H7 (cell line): Measurements from ENCODE around the gene CXADR. TPM values are rescaled to one million over a fixed set of nuclear protein-coding genes. Genes with fewer than 3 reads are reported as not detected.
"Not testable (repeated sequence)": the region's sequence is repeated elsewhere in the genome, so short reads cannot be mapped to it uniquely, and the experiment has no call there.

Experiments
- DNase-seq: peaks from one replicate; pipeline ENCODE4 v3.0.0; 2012
- H3K27me3 ChIP-seq: 2 replicates; pipeline ENCODE4 v1.6.0; 2011; ENCODE audit warnings: mild to moderate bottlenecking, low read length; ENCODE audit not compliant: control insufficient read depth, insufficient read depth
- H3K36me3 ChIP-seq: replicated peaks from 2 replicates; pipeline ENCODE4 v1.5.1; 2011; ENCODE audit warnings: low read length; ENCODE audit not compliant: control insufficient read depth, insufficient read depth
- H3K4me3 ChIP-seq: 2 replicates; pipeline ENCODE4 v1.5.1; 2011; ENCODE audit warnings: low read depth, mild to moderate bottlenecking, control low read depth, low read length, moderate library complexity; ENCODE audit not compliant: insufficient read depth
- total RNA-seq: library from RNA; depleted of rRNA; stranded (reverse); fragments of >200 nt; shearing (Covaris generic); gene quantifications from 2 replicates; pipeline ENCODE4 v1.2.3, GENCODE V29; 2014

Gene CXADR
- total RNA-seq, 1 experiment from 2014 or later, result 96.2 TPM

DNA sequence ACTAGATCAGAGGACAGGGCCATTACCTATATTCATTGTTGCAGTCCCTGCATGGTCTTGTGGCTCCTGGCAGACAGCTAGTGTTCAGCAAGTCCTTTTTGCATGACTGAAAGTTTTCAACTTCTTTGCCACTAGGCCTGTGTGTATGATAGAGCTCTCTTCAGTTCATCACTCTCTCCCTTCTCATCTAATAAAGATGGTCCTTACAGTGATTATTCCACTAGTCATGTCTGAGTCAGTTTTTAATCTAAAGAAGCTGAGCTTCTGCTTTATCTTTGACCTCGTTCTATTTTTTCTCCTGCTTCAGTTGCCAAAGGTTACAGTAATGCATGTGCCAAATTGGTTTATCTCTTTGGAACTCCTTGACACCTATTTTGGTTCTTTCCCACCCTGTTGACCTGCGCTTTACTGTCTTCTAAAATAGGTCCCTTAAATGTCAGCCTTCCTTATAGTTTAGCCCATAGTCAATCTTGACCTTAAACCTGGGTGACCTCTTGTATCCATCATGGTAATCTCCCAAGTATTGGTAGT lies 6.4 kb downstream of the CXADR start:
- no peak overlapping the region for H3K4me3 ChIP-seq
- peaks cover 5% of the 10 kb centered on the region for H3K36me3 ChIP-seq
- no peak for DNase-seq

DNA sequence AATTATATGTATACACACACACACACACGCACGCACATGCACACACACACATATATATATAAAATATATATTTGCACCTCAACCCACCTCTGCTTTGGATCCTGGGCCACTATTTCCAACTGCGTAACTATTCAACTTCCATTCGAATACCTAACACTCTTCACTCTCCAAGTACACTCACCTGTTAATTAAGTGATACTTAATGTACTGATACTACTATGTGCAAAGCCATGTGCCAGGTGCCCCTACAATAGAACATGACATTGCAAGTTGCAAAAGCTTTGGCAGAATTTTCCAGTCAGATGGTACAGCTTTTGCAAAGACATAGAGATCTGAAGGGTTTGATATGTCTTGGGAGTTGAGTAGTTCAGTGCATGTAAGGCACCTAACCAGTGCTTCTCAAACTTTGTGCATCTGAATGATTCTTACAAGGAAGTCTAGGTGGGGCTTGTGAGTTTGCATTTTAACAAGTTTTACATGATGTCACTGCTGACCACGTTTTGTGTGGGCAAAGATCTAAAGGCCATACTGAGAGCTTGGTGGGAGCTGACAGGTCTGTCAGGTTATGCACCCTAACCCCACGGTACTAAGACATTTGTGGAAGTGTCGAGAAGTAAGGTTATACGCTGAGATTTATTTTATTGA lies 7.2 kb downstream of the CXADR start:
- no peak overlapping the region for H3K4me3 ChIP-seq
- no peaks in the 10 kb centered on the region for H3K27me3 ChIP-seq
- no peak for DNase-seq
- peaks cover 5% of the 10 kb centered on the region for H3K36me3 ChIP-seq

More for the DNA sequence above, 6.4 kb downstream of the CXADR start:
- no peaks in the 10 kb centered on the region for H3K27me3 ChIP-seq

DNA sequence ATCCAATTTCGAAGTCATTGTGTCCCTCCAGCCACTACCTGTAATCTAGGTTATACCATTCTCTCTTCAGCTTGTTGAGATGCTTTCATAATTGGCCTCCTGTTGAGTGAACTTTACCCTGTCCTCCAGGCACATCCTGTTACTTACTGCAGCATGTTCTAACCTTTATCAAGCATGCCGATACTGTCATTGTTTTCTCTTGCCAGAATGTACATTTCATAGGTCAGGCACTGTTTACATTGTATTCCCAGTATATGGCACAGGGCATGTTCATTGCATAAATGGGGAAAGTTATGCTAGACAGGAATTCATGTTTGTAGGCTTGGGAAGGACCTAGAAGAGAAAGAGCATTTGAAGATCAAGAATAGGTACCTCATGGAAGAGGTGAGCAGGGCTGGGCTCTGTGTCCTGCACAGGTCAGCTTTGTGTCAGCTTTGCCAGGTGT lies 10.2 kb downstream of the CXADR start:
- Histone ChIP-seq H3K27me3 (no peaks in the 10 kb centered on the region), H3K36me3 (peaks cover 5% of the 10 kb centered on the region), H3K4me3 (no peak overlapping the region)
- DNase-seq, result no peak

DNA sequence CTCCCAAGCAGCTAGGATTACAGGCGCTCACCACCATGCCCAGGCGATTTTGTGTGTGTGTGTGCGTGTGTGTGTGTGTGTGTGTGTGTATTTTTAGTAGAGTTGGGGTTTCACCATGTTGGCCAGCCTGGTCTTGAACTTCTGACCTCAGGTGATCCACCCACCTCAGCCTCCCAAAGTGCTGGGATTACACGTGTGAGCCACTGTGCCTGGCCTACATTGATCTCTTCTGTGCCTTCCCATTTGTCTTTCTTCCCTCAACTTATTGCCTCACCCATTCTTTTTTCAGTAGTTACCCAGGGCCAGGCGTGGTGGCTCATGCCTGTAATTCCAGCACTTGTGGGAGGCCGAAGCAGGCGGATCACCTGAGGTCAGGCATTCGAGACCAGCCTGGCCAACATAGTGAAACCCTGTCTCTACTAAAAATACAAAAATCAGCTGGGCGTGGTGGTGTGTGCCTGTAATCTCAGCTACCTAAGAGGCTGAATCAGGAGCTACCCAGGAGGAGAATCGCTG lies 11.2 kb downstream of the CXADR start:
- not testable (repeated sequence) for H3K27me3 ChIP-seq, H3K4me3 ChIP-seq, DNase-seq, H3K36me3 ChIP-seq

DNA sequence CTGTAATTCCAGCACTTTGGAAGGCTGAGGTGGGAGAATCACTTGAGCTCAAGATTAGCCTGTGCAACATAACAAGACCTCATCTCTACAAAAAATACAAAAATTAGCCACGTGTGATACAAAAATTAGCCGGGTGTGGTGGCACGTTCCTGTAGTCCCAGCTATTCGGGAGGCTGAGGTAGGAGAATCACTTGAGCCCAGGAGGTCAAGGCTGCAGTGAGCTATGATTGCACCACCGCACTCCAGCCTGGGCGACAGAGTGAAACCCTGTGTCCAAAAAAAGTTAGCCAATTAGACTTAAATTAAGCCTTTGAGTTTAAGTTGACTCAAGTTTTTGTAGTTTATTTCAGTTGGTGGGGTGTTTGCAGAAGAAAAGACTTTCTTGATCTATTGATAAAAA lies 11.8 kb downstream of the CXADR start:
- no peaks in the 10 kb centered on the region for H3K36me3 ChIP-seq
- DNase-seq, result no peak
- no peaks in the 10 kb centered on the region for H3K27me3 ChIP-seq
- H3K4me3 ChIP-seq, result no peak overlapping the region

DNA sequence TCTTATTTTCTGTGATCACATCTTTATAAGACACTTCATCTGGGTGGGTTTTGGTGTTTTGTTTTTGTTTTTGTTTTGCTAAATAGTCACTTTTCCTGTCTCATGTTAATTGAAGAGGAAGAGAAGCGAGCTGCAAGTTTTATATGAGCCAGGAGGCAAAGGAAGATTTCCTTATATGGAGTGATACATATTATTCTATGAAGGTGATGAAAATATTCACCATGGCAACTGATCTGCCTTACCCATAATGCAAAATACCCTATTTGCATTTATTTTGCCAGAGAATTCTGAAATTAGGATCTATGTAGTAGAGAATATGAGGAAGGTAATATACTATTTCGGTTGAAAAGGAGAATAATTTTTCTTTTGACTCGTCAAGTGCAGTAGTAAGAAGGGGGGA lies 13.9 kb downstream of the CXADR start:
- no peaks in the 10 kb centered on the region for H3K36me3 ChIP-seq
- H3K27me3 ChIP-seq, result no peaks in the 10 kb centered on the region
- H3K4me3 ChIP-seq, result no peak overlapping the region
- DNase-seq, result no peak

DNA sequence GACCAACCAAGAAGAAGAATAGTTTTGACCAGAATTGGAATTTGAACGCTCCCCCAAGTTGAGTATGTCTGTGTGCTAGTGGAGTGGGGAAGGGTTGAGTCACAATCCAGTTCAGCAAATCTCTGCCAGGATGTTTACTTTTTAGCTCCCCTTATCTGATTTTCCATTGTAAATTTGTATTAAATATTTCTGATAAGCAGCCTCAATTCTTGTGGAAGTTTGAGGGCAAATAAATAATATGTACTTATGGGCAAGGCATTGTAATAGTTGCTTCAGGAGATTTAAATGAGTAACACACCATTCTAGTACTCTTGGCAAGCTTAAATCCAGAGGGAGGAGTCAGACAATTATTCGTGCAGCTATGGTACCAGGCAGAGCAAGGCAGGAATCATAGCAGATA lies 14.4 kb downstream of the CXADR start:
- no peak for DNase-seq
- Histone ChIP-seq H3K36me3 (no peaks in the 10 kb centered on the region), H3K27me3 (no peaks in the 10 kb centered on the region), H3K4me3 (no peak overlapping the region)

DNA sequence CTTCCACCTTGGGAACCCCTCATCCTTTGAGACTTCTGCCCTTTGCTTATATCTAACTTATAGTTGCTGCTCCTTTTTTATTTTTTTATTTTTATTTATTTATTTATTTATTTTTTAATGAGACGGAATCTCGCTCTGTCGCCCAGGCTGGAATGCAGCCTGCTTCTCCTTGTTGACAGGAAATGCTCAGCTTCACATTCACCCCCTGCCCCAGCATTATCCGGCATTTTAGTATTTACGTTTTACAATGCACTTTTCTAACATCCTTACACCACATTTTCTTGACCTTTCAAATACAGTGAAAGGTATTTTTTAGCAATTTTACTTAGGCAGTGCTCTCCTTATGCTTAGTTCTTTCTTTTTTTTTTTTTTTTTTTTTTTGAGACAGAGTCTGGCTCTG lies 14.9 kb downstream of the CXADR start:
- Histone ChIP-seq H3K4me3 (no peak overlapping the region), H3K27me3 (no peaks in the 10 kb centered on the region), H3K36me3 (no peaks in the 10 kb centered on the region)
- DNase-seq, result no peak

DNA sequence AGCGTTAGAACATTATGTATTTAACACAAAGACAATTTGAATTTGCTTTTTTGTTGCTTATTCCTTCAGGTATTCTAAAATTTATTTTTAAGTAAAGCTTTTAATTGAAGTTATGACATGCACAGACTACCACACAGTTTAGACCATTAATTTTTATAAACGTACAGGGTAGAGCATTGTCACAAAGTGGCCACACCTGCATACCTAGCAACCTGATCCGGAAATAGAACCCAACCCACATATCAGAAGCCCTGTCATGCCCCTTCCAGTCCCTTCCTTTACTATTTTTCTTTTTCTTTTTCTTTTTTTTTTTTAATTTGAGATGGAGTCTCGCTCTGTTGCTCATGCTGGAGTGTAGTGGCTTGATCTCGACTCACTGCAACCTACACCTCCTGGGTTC lies 16.8 kb downstream of the CXADR start:
- DNase-seq, result no peak
- no peak overlapping the region for H3K4me3 ChIP-seq
- H3K36me3 ChIP-seq, result no peaks in the 10 kb centered on the region
- H3K27me3 ChIP-seq, result no peaks in the 10 kb centered on the region

DNA sequence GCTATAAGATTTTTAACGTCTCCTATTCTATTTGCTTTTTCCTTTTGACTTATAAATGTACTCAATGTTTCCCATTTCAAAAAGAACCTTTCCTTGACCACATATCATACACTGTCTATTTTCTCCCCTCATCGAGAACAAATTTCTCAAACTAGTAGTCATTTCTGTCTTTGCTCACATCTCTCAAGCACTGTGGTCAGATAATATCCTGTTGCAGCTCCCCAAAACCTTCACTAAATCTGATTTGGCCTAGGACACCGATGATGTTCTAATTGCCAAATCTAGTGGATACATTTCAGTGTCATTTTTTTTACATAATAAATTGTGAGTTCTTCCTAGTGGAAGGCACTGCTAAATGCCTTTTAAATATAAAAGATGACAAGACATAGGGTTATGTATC lies 19.4 kb downstream of the CXADR start:
- H3K27me3 ChIP-seq, result no peaks in the 10 kb centered on the region
- H3K36me3 ChIP-seq, result no peaks in the 10 kb centered on the region
- no peak for DNase-seq
- no peak overlapping the region for H3K4me3 ChIP-seq

DNA sequence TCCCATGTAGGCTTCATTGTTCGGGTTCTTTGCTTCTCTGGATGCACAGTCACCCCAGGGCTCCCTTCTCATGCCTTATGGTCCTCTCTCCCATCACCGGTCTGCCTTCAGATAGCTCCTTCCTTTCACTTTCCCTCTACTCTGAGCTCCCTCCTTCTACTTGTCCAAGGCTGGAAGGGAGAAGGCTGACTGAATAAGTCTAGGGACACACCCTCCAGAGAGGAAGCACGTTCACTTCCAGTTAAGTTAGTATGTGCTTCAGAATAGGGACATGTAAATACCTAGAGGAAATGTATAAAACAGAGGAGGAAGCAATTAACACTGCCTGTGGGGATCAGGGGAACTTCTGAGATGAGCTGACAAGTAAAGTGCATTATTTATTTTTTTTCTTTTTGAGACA lies 23.5 kb downstream of the CXADR start:
- Histone ChIP-seq H3K27me3 (no peaks in the 10 kb centered on the region), H3K36me3 (no peaks in the 10 kb centered on the region), H3K4me3 (no peak overlapping the region)
- DNase-seq, result no peak

DNA sequence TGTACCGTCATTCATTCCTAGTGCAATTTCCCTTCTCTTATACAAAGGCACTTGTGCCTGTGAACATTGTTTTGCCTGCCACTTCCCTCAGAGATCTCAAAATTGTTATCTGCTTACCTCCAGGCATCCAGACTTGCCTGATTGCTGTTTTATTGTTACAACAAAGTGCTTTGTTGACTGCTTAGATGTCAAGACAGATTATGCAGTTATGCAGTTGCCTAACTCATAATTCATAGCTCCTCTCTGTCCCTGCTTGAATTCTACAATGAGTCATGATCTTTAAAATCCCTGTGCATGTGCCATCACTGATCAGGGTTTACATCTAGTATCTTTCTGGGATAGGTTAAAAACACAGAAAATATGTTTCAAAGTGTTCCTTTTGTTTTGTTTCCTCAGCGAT lies 24.5 kb downstream of the CXADR start:
- DNase-seq, result no peak

DNA sequence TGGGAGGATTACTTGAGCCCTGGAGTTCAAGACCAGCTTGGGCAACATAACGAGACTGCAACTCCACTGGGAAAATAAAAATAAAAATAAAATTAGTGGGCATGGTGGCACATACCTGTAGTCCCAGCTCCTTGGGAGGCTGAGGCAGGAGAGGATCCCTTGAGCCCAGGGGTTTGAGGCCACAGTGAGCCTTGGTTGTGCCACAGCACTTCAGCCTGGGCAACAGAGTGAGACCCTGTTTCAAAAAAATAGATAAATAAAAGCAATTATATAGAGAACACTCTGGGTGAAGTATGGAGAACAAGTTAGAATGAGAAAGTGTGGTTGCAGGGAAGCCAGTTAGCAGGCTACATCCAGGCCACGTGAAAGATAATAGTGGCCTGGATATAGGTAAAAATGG lies 25.7 kb downstream of the CXADR start:
- no peaks in the 10 kb centered on the region for H3K27me3 ChIP-seq
- DNase-seq, result no peak
- H3K36me3 ChIP-seq, result no peaks in the 10 kb centered on the region
- H3K4me3 ChIP-seq, result no peak overlapping the region

More for the DNA sequence above, 24.5 kb downstream of the CXADR start:
- H3K4me3 ChIP-seq, result no peak overlapping the region
- H3K27me3 ChIP-seq, result no peaks in the 10 kb centered on the region
- no peaks in the 10 kb centered on the region for H3K36me3 ChIP-seq

DNA sequence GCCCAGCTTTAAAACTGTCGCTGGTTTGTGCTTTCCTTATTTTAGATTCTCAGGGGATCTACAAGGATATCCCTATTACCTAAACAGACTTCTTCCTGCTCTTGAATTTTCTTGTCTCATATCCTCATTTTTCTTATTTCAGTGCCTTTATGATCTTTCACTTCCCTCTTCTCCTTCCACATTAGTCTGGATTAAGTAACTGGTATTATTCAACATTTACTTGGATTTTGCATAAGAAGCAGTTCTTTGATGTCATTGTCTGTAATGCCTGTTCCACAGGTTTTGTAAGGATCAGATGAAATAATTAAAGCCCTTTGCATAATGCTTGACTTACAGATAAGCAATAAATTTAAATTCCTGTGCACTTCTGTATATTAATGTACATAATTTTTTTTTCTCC lies 26.5 kb downstream of the CXADR start:
- no peaks in the 10 kb centered on the region for H3K27me3 ChIP-seq
- DNase-seq, result no peak
- no peaks in the 10 kb centered on the region for H3K36me3 ChIP-seq
- no peak overlapping the region for H3K4me3 ChIP-seq

DNA sequence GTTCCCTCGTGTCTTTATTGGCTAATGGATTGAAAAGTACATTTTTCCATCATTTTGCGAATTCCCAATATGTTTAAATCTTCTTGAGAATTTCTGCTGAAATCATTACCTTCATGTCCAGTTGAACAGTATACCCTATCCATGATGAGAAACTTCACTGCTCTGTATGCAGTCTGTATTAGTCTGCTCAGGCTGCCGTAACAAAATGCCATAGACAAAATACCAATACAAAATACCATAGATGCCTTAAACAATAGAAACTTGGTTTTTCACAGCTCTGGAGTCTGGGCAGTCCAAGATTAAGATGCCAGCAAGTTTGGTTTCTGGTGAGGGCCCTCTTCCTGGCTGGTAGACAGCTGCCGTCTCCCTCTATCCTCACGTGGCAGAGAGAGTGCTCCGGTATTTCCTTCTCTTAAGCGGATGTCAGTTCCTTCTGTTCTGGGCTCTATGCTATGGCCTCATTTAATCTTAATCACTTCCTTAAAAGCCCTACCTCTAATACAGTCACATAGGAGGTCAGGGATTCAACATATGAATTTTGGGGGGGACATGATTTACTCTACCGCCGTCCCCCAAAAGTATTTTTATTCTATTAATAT lies 27.0 kb downstream of the CXADR start:
- Histone ChIP-seq H3K4me3 (no peak overlapping the region), H3K36me3 (no peaks in the 10 kb centered on the region), H3K27me3 (no peaks in the 10 kb centered on the region)
- no peak for DNase-seq
